Calu3 (cell line): ENCODE results near the gene KPNA4. TPM values are rescaled to one million over a fixed set of nuclear protein-coding genes. Genes with fewer than 3 reads are reported as not detected.

Experiments
- BruUV-seq: library from RNA; stranded (reverse); fragments of 400-500 nt; replicated peaks from 2 replicates; lab custom pipeline; 2021; lab: Mats Ljungman, UMichigan
- CTCF ChIA-PET: fragments of 300-600 bp; sonication (Branson Sonifier 250); formaldehyde crosslinking; loops from one replicate; lab custom pipeline; 2022; ENCODE audit warnings: antibody characterized with exemption; lab: Charles Lee
- DNase-seq: peaks from one replicate; pipeline ENCODE4 v3.0.0; 2022
- H3K27ac Mint-ChIP-seq: one replicate; pipeline ENCODE4 v1.8.0; 2022; ENCODE audit warnings: mixed read lengths; ENCODE audit not compliant: unreplicated experiment
- H3K27me3 Mint-ChIP-seq: one replicate; pipeline ENCODE4 v1.8.0; 2022; ENCODE audit warnings: mixed read lengths; ENCODE audit not compliant: unreplicated experiment
- H3K36me3 Mint-ChIP-seq: one replicate; pipeline ENCODE4 v1.8.0; 2022; ENCODE audit warnings: mild to moderate bottlenecking, moderate library complexity, mixed read lengths; ENCODE audit not compliant: insufficient read depth, unreplicated experiment
- H3K4me1 Mint-ChIP-seq: one replicate; pipeline ENCODE4 v1.8.0; 2022; ENCODE audit warnings: mild to moderate bottlenecking, low read depth, mixed read lengths; ENCODE audit not compliant: unreplicated experiment
- H3K4me3 Mint-ChIP-seq: one replicate; pipeline ENCODE4 v1.8.0; 2022; ENCODE audit warnings: mild to moderate bottlenecking, low read depth, moderate library complexity, mixed read lengths; ENCODE audit not compliant: unreplicated experiment
- H3K9me3 Mint-ChIP-seq: one replicate; pipeline ENCODE4 v1.8.0; 2022; ENCODE audit warnings: low read depth, mixed read lengths; ENCODE audit not compliant: unreplicated experiment
- CTCF ChIP-seq: fragments of 200-600 bp; IDR thresholded peaks from one replicate; pipeline ENCODE4 v1.8.0; 2022; ENCODE audit warnings: antibody characterized with exemption; ENCODE audit not compliant: unreplicated experiment
- intact Hi-C: fragments of 100-400 bp; cut with micrococcal nuclease; formaldehyde crosslinking; loops from one replicate; pipeline ENCODE4 v1.10.0; 2022; ENCODE audit not compliant: unreplicated experiment
- total RNA-seq: library from RNA; stranded (reverse); gene quantifications from 2 replicates; pipeline ENCODE4 v1.2.3, GENCODE V29; 2022

Gene KPNA4
- total RNA-seq, 1 experiment from 2014 or later = 117 TPM

- H3K27ac Mint-ChIP-seq = no peak overlapping the region
- H3K27me3 Mint-ChIP-seq = no peaks in the 10 kb centered on the region
- H3K9me3 Mint-ChIP-seq = peaks cover 13% of the 10 kb centered on the region
- no peak for DNase-seq
- peaks cover 32% of the 10 kb centered on the region for H3K36me3 Mint-ChIP-seq
- no peak for TF ChIP-seq CTCF
- no TSS peak for BruUV-seq
- intact Hi-C loops = no loop called here
- CTCF ChIA-PET = interaction anchor here (0.6 kb wide), 1 partner anchor 70 kb away, joined by 3 read pairs; no protein-coding TSS in a partner anchor
- no peak overlapping the region for H3K4me3 Mint-ChIP-seq
- H3K4me1 Mint-ChIP-seq = peaks cover 58% of the 10 kb centered on the region
These were observed 10.4 kb downstream of the KPNA4 start for GRCh38 chr3:160554980-160555379.

GRCh38 chr3:160553827-160554226, 11.5 kb downstream of the KPNA4 start:
- Mint-ChIP-seq H3K4me1 (peaks cover 47% of the 10 kb centered on the region), H3K27ac (no peak overlapping the region), H3K27me3 (no peaks in the 10 kb centered on the region), H3K36me3 (peaks cover 24% of the 10 kb centered on the region), H3K9me3 (peaks cover 13% of the 10 kb centered on the region), H3K4me3 (no peak overlapping the region)
- CTCF ChIA-PET = no interaction called here
- TF ChIP-seq CTCF = no peak
- DNase-seq = no peak
- BruUV-seq = no TSS peak
- intact Hi-C loops = no loop called here

GRCh38 chr3:160546727-160547126, 18.6 kb downstream of the KPNA4 start:
- Mint-ChIP-seq H3K4me1 (peaks cover 55% of the 10 kb centered on the region), H3K27me3 (no peaks in the 10 kb centered on the region)
- CTCF ChIA-PET = interaction anchor here (1.0 kb wide), 1 partner anchor 47 kb away, joined by 3 read pairs; no protein-coding TSS in a partner anchor

GRCh38 chr3:160545504-160545871, 19.9 kb downstream of the KPNA4 start:
- CTCF ChIA-PET = no interaction called here
- Mint-ChIP-seq H3K36me3 (no peaks in the 10 kb centered on the region), H3K27ac (no peak overlapping the region), H3K4me3 (no peak overlapping the region), H3K27me3 (no peaks in the 10 kb centered on the region), H3K4me1 (peaks cover 53% of the 10 kb centered on the region), H3K9me3 (peaks cover 6% of the 10 kb centered on the region)
- no peak for TF ChIP-seq CTCF
- intact Hi-C loops = no loop called here
- BruUV-seq = no TSS peak
- no peak for DNase-seq

More at GRCh38 chr3:160546727-160547126, 18.6 kb downstream of the KPNA4 start:
- Mint-ChIP-seq H3K4me3 (no peak overlapping the region), H3K9me3 (peaks cover 13% of the 10 kb centered on the region), H3K27ac (no peak overlapping the region), H3K36me3 (peaks cover 10% of the 10 kb centered on the region)
- no peak for DNase-seq
- BruUV-seq = no TSS peak
- intact Hi-C loops = no loop called here
- no peak for TF ChIP-seq CTCF
